SK-N-SH (cell line): ENCODE measurements around the gene MGAT1. TPM values are rescaled to one million over a fixed set of nuclear protein-coding genes. Genes with fewer than 3 reads are reported as not detected.
"Not testable (repeated sequence)": the region's sequence is repeated elsewhere in the genome, so short reads cannot be mapped to it uniquely, and the experiment has no call there.

Source experiments
- CTCF ChIA-PET: fragments of 300-600, 350-600 bp; formaldehyde crosslinking; extraction: SDS; loops from one replicate; lab custom pipeline; 2021; lab: Yijun Ruan, JAX
- POLR2A ChIA-PET: fragments of 350-600 bp; sonication (Branson Sonifier 250); formaldehyde crosslinking; extraction: SDS; loops from one replicate; lab custom pipeline; 2020; ENCODE audit warnings: antibody characterized with exemption, inconsistent platforms; lab: Yijun Ruan, JAX
- DNase-seq: peaks from one replicate; pipeline ENCODE4 v3.0.0; 2012
- H2AFZ ChIP-seq: fragments of 200-600 bp; sonication (generic); 2 replicates; pipeline ENCODE4 v1.8.1; 2016; ENCODE audit warnings: antibody characterized with exemption, mild to moderate bottlenecking, low read depth
- H3F3A ChIP-seq: fragments of 200-600 bp; sonication (generic); replicated peaks from 2 replicates; pipeline ENCODE3; 2016; ENCODE audit warnings: antibody characterized with exemption, mild to moderate bottlenecking; ENCODE audit not compliant: insufficient read depth
- H3K27ac ChIP-seq, 2 experiments: fragments of 200-500 bp in 1 of 2; fragments of 200-600 bp in 1 of 2; sonication (Bioruptor generic) in 1 of 2; sonication (generic), shearing (Covaris generic) in 1 of 2; 2 replicates each; pipeline versions ENCODE4 v1.5.1 to v1.6.1; 2014 to 2016; ENCODE audit warnings: low read depth in 2 of 2, inconsistent platforms in 1 of 2, low read length in 1 of 2, mild to moderate bottlenecking in 1 of 2, mixed read lengths in 1 of 2
- H3K27me3 ChIP-seq: fragments of 200-600 bp; sonication (generic), shearing (Covaris generic); 2 replicates; pipeline ENCODE4 v1.6.1; 2016; ENCODE audit warnings: mixed run types; ENCODE audit not compliant: insufficient read depth
- H3K36me3 ChIP-seq, 2 experiments: fragments of 200-500 bp in 1 of 2; fragments of 200-600 bp in 1 of 2; sonication (Bioruptor generic) in 1 of 2; sonication (generic) in 1 of 2; replicated peaks in 1 of 2; 2 replicates each; pipeline versions ENCODE3 to v1.5.1; 2014 to 2016; ENCODE audit warnings: low read length in 1 of 2, mild to moderate bottlenecking in 1 of 2; ENCODE audit not compliant: insufficient read depth in 2 of 2, control insufficient read depth in 1 of 2
- H3K4me1 ChIP-seq, 2 experiments: fragments of 200-500 bp in 1 of 2; fragments of 200-600 bp in 1 of 2; sonication (Bioruptor generic) in 1 of 2; sonication (generic), shearing (Covaris generic) in 1 of 2; 2 replicates each; pipeline versions ENCODE4 v1.5.1 to v1.6.1; 2014 to 2016; ENCODE audit warnings: low read depth in 1 of 2, low read length in 1 of 2, mixed run types in 1 of 2; ENCODE audit not compliant: insufficient read depth in 2 of 2, control insufficient read depth in 1 of 2
- H3K4me2 ChIP-seq: fragments of 200-600 bp; sonication (generic), shearing (Covaris generic); 2 replicates; pipeline ENCODE4 v1.6.1; 2017; ENCODE audit warnings: mixed run types
- H3K4me3 ChIP-seq, 2 experiments: fragments of 200-500 bp in 1 of 2; fragments of 200-600 bp in 1 of 2; sonication (Bioruptor generic) in 1 of 2; sonication (generic), shearing (Covaris generic) in 1 of 2; 2 replicates each; pipeline versions ENCODE4 v1.5.1 to v1.8.1; 2014 to 2016; ENCODE audit warnings: low read depth in 2 of 2, inconsistent platforms in 1 of 2, low read length in 1 of 2, mild to moderate bottlenecking in 1 of 2, mixed read lengths in 1 of 2, moderate library complexity in 1 of 2
- H3K79me2 ChIP-seq: fragments of 200-600 bp; sonication (generic); 2 replicates; pipeline ENCODE4 v1.8.1; 2017; ENCODE audit warnings: mild to moderate bottlenecking; ENCODE audit not compliant: insufficient read depth
- H3K9ac ChIP-seq: fragments of 200-600 bp; sonication (generic); 2 replicates; pipeline ENCODE4 v1.6.1; 2017; ENCODE audit warnings: mixed run types
- H3K9me2 ChIP-seq: fragments of 200-600 bp; sonication (generic); 2 replicates; pipeline ENCODE4 v1.6.1; 2017; ENCODE audit warnings: mixed run types
- H3K9me3 ChIP-seq: fragments of 200-600 bp; sonication (generic); 2 replicates; pipeline ENCODE4 v1.6.1; 2017; ENCODE audit warnings: mixed run types, mild to moderate bottlenecking, moderate library complexity
- H4K20me1 ChIP-seq: fragments of 200-600 bp; sonication (generic); 2 replicates; pipeline ENCODE4 v1.6.1; 2017; ENCODE audit warnings: mild to moderate bottlenecking, mixed run types; ENCODE audit not compliant: insufficient read depth
- EP300 ChIP-seq, 2 experiments: IDR thresholded peaks; 2 replicates each; pipeline versions ENCODE4 v1.4.0 to v1.6.1; 2012; ENCODE audit warnings: borderline replicate concordance in 1 of 2, low read depth in 1 of 2, low read length in 1 of 2
- EZH2phosphoT487 ChIP-seq: fragments of 200-600 bp; sonication (generic); IDR thresholded peaks from 2 replicates; pipeline ENCODE4 v1.6.1; 2017; ENCODE audit warnings: low read depth, mixed run types, mild to moderate bottlenecking, antibody characterized with exemption, moderate library complexity, borderline replicate concordance
- FOSL2 ChIP-seq: IDR thresholded peaks from 2 replicates; pipeline ENCODE4 v1.4.0; 2012; ENCODE audit warnings: low read depth, mild to moderate bottlenecking, moderate library complexity, borderline replicate concordance
- FOXJ3 ChIP-seq: sonication (generic); formaldehyde crosslinking; IDR thresholded peaks from 2 replicates; pipeline ENCODE4 v1.5.1; 2020; ENCODE audit warnings: mild to moderate bottlenecking, missing genetic modification reagents
- FOXM1 ChIP-seq: IDR thresholded peaks from 2 replicates; pipeline ENCODE4 v1.4.0; 2012; ENCODE audit warnings: low read depth, mild to moderate bottlenecking
- GABPA ChIP-seq: IDR thresholded peaks from 2 replicates; pipeline ENCODE4 v1.4.0; 2012; ENCODE audit warnings: low read depth, mild to moderate bottlenecking
- GATA2 ChIP-seq: sonication (generic); formaldehyde crosslinking; IDR thresholded peaks from 2 replicates; pipeline ENCODE4 v1.5.0; 2020; ENCODE audit warnings: mild to moderate bottlenecking, missing genetic modification reagents
- MAX ChIP-seq: IDR thresholded peaks from 2 replicates; pipeline ENCODE4 v1.4.0; 2012; ENCODE audit warnings: low read depth
- MEF2A ChIP-seq: IDR thresholded peaks from 2 replicates; pipeline ENCODE4 v1.4.0; 2012; ENCODE audit warnings: low read depth, borderline replicate concordance
- PBX3 ChIP-seq: IDR thresholded peaks from 2 replicates; pipeline ENCODE4; 2012
- POLR2AphosphoS5 ChIP-seq: IDR thresholded peaks from 2 replicates; pipeline ENCODE4 v1.6.1; 2012; ENCODE audit warnings: low read depth, low read length
- RAD21 ChIP-seq: IDR thresholded peaks from 2 replicates; pipeline ENCODE4 v1.6.1; 2012; ENCODE audit warnings: mild to moderate bottlenecking, low read length
- RCOR1 ChIP-seq: fragments of 150-350 bp; IDR thresholded peaks from 2 replicates; pipeline ENCODE4 v1.6.1; 2017; ENCODE audit warnings: antibody characterized with exemption, low read length
- REST ChIP-seq: IDR thresholded peaks from 2 replicates; pipeline ENCODE4 v1.6.1; 2012; ENCODE audit warnings: mild to moderate bottlenecking, low read depth, low read length, moderate library complexity
- TAF1 ChIP-seq: IDR thresholded peaks from 2 replicates; pipeline ENCODE4 v1.6.1; 2012; ENCODE audit warnings: low read depth, mild to moderate bottlenecking, low read length, moderate library complexity, borderline replicate concordance
- TCF12 ChIP-seq: IDR thresholded peaks from 2 replicates; pipeline ENCODE4 v1.4.0; 2012
- TEAD4 ChIP-seq: IDR thresholded peaks from 2 replicates; pipeline ENCODE4 v1.4.0; 2012; ENCODE audit warnings: mild to moderate bottlenecking, borderline replicate concordance; ENCODE audit not compliant: insufficient read depth
- USF1 ChIP-seq: IDR thresholded peaks from 2 replicates; pipeline ENCODE4 v1.4.0; 2012; ENCODE audit warnings: low read depth, borderline replicate concordance
- USF2 ChIP-seq: fragments of 150-350 bp; IDR thresholded peaks from 2 replicates; pipeline ENCODE4 v1.6.1; 2017; ENCODE audit warnings: antibody characterized with exemption, low read length, low read depth, borderline replicate concordance
- YY1 ChIP-seq: IDR thresholded peaks from 2 replicates; pipeline ENCODE4 v1.4.0; 2012; ENCODE audit warnings: low read depth, mild to moderate bottlenecking
- WGBS: methylation state at CpG from one replicate; pipeline ENCODE4 v1.1.6; 2017; ENCODE audit warnings: low lambda C conversion rate; 5-methylcytosine and 5-hydroxymethylcytosine counted together
- polyA plus RNA-seq, 3 experiments: library from polyadenylated mRNA; depleted of rRNA; stranded (reverse); fragments of >200 nt; gene quantifications; 2 replicates each; pipeline ENCODE4 v1.2.3, GENCODE V29; 2012

The MGAT1 gene
- polyA plus RNA-seq, 1 of the 3 experiments (the other 2 are of a cell fraction) = 47.3 TPM

- H3F3A ChIP-seq = peaks cover 23% of the 10 kb centered on the region
- no peaks in the 10 kb centered on the region for H3K9me3 ChIP-seq
- no peaks in the 10 kb centered on the region for H4K20me1 ChIP-seq
- POLR2A ChIA-PET = no interaction called here
- CTCF ChIA-PET = interaction anchor here (0.8 to 4.6 kb wide), 4 partner anchors 9 to 86 kb away, joined by 3 to 39 read pairs (median 5); partner anchors contain the start of gene MGAT1
- WGBS = 89% methylated on average over 2 of the region's 2 CpGs
- H3K36me3 ChIP-seq = no peaks in the 10 kb centered on the region
- H3K27ac ChIP-seq = no peak overlapping the region
- no peak overlapping the region for H3K9ac ChIP-seq
- no peak overlapping the region for H3K4me2 ChIP-seq
- no peaks in the 10 kb centered on the region for H3K27me3 ChIP-seq
- H3K9me2 ChIP-seq = no peaks in the 10 kb centered on the region
- peaks cover 3% of the 10 kb centered on the region; the same call in 1 of the 2 replicates for H3K79me2 ChIP-seq
- TF ChIP-seq MAX (no peak), PBX3 (no peak), REST (no peak), TAF1 (no peak), TCF12 (no peak), TEAD4 (no peak), RCOR1 (no peak), POLR2AphosphoS5 (no peak), MEF2A (no peak), EZH2phosphoT487 (no peak), YY1 (no peak), FOXJ3 (no peak), USF1 (no peak), GATA2 (no peak), EP300 (IDR thresholded peaks at IDR 0.05; ENCODE audit: borderline replicate concordance in 1 of 2, low read depth in 1 of 2, low read length in 1 of 2) (no peak), GABPA (no peak), FOSL2 (no peak), RAD21 (no peak), FOXM1 (no peak), USF2 (no peak)
- TF ChIP-seq, all 33 proteins: peak for 0
- H3K4me1 ChIP-seq = peaks cover 2 to 14% of the 10 kb centered on the region in 2 experiments; a peak in 3 of 4 replicates
- no peak overlapping the region for H3K4me3 ChIP-seq
- no peak overlapping the region for H2AFZ ChIP-seq
- no peak for DNase-seq
Observed at GRCh38 chr5:180782748-180783147, 19.9 kb downstream of the MGAT1 start.

GRCh38 chr5:180781900-180782326 lies 20.7 kb downstream of the MGAT1 start:
- H3K4me2 ChIP-seq, H3K27me3 ChIP-seq, H3K4me3 ChIP-seq, H3K79me2 ChIP-seq, H2AFZ ChIP-seq, H4K20me1 ChIP-seq, H3K27ac ChIP-seq, H3K9ac ChIP-seq, H3K36me3 ChIP-seq, H3K9me2 ChIP-seq, H3K9me3 ChIP-seq, DNase-seq: not testable (repeated sequence)
- H3K4me1 ChIP-seq = peaks cover 2 to 14% of the 10 kb centered on the region in 2 experiments; a peak in 3 of 4 replicates
- 60% methylated on average over 14 of the region's 14 CpGs for WGBS
- ChIA-PET POLR2A (interaction anchor here (0.6 kb wide), 1 partner anchor 56 kb away, joined by 3 read pairs; no protein-coding TSS in a partner anchor), CTCF (interaction anchor here (1.6 kb wide), 2 partner anchors 9 to 87 kb away, joined by 4 to 6 read pairs; no protein-coding TSS in a partner anchor)
- peaks cover 25% of the 10 kb centered on the region for H3F3A ChIP-seq
